ENCODE results near the gene TNFRSF19.

TNFRSF19 gene

GRCh38 chr13:23718996-23719395 is 148.8 kb downstream of the TNFRSF19 start:
- Histone ChIP-seq H3K4me1 (ENCODE audit: control insufficient read depth, insufficient read depth, low read length) (peaks cover 1% of the 10 kb centered on the region), H3K36me3 (ENCODE audit: control insufficient read depth, insufficient read depth, low read length) (no peaks in the 10 kb centered on the region), H3K4me3 (ENCODE audit: low read depth, low read length) (no peak overlapping the region), H3K9ac (ENCODE audit: low read depth, low read length) (no peak overlapping the region), H3K9me3 (ENCODE audit: control insufficient read depth, insufficient read depth, low read length) (no peaks in the 10 kb centered on the region), H3K27me3 (ENCODE audit: control insufficient read depth, insufficient read depth, low read length) (no peaks in the 10 kb centered on the region)

DNA sequence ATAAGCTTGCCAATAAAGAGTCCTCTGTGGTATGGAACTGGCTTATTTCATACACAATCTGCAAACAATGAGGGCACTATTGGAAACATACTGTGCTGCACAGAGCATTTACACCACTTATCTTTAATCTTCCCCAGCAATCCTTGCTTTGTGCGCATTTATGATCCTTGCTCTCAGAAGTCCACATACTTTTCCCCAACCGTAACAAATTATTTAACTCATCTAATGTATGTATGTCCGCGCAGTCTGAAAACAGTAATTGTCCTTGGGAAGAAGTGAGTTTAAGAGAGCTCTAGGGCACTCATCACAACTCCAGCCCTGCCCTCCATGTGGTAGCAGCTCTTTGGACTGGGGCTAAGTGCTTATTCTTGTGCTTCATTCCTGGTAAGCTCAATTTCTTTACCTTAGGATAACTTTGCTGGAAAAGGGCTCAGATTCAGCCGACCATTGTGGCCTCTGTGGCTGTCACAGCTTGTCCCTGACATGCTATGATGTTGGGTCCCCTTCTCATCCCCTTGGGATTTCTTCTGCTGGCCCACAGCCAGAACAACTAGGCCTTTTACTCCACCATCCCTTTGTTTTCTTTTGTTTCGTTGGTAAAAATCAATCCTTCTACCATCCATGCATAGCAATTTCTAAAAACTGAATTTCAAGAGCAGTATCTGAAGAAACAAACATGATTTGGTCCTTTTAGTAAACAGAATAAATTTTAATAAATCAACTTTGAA is 152.7 kb downstream of the TNFRSF19 start:
- no peak overlapping the region for H3K4me3 ChIP-seq (ENCODE audit: low read depth, low read length)
- no peaks in the 10 kb centered on the region for H3K36me3 ChIP-seq (ENCODE audit: control insufficient read depth, insufficient read depth, low read length)
- H3K9me3 ChIP-seq (ENCODE audit: control insufficient read depth, insufficient read depth, low read length): no peaks in the 10 kb centered on the region
- H3K4me1 ChIP-seq (ENCODE audit: control insufficient read depth, insufficient read depth, low read length): peaks cover 2% of the 10 kb centered on the region
- no peaks in the 10 kb centered on the region for H3K27me3 ChIP-seq (ENCODE audit: control insufficient read depth, insufficient read depth, low read length)
- no peak overlapping the region for H3K9ac ChIP-seq (ENCODE audit: low read depth, low read length)

- no peaks in the 10 kb centered on the region for H3K9me3 ChIP-seq (ENCODE audit: control insufficient read depth, insufficient read depth, low read length)
- H3K4me3 ChIP-seq (ENCODE audit: low read depth, low read length): no peak overlapping the region
- H3K9ac ChIP-seq (ENCODE audit: low read depth, low read length): no peak overlapping the region
- peaks cover 2% of the 10 kb centered on the region for H3K4me1 ChIP-seq (ENCODE audit: control insufficient read depth, insufficient read depth, low read length)
- no peaks in the 10 kb centered on the region for H3K27me3 ChIP-seq (ENCODE audit: control insufficient read depth, insufficient read depth, low read length)
- H3K36me3 ChIP-seq (ENCODE audit: control insufficient read depth, insufficient read depth, low read length): no peaks in the 10 kb centered on the region
Measured at GRCh38 chr13:23723471-23723870, 153.3 kb downstream of the TNFRSF19 start.

- no peaks in the 10 kb centered on the region for H3K27me3 ChIP-seq (ENCODE audit: control insufficient read depth, insufficient read depth, low read length)
- H3K9me3 ChIP-seq (ENCODE audit: control insufficient read depth, insufficient read depth, low read length): no peaks in the 10 kb centered on the region
Measured at GRCh38 chr13:23724196-23724970, 154.2 kb downstream of the TNFRSF19 start.

More at GRCh38 chr13:23724196-23724970, 154.2 kb downstream of the TNFRSF19 start:
- Histone ChIP-seq H3K4me3 (ENCODE audit: low read depth, low read length) (no peak overlapping the region), H3K9ac (ENCODE audit: low read depth, low read length) (no peak overlapping the region), H3K4me1 (ENCODE audit: control insufficient read depth, insufficient read depth, low read length) (peaks cover 2% of the 10 kb centered on the region), H3K36me3 (ENCODE audit: control insufficient read depth, insufficient read depth, low read length) (no peaks in the 10 kb centered on the region)

All from iPS-15b (cell line).